KOPT-K1 (cell line): Measurements from ENCODE around the gene ADAMTS17.

Source experiments
- H3K27ac ChIP-seq: fragments of 200-600 bp; sonication (generic); 2 replicates; pipeline ENCODE4 v1.5.1; 2016; ENCODE audit warnings: antibody characterized with exemption, mild to moderate bottlenecking, low read depth, low read length; ENCODE audit not compliant: poor library complexity, severe bottlenecking
- H3K36me3 ChIP-seq: fragments of 200-600 bp; sonication (generic); 2 replicates; pipeline ENCODE4 v1.5.1; 2017; ENCODE audit warnings: antibody characterized with exemption, mild to moderate bottlenecking, low read length, moderate library complexity; ENCODE audit not compliant: insufficient read depth
- H3K9me3 ChIP-seq: fragments of 200-600 bp; sonication (generic); 2 replicates; pipeline ENCODE4 v1.5.1; 2017; ENCODE audit warnings: antibody characterized with exemption, low read length, mild to moderate bottlenecking; ENCODE audit not compliant: insufficient read depth, poor library complexity, severe bottlenecking

The ADAMTS17 gene, protein sequence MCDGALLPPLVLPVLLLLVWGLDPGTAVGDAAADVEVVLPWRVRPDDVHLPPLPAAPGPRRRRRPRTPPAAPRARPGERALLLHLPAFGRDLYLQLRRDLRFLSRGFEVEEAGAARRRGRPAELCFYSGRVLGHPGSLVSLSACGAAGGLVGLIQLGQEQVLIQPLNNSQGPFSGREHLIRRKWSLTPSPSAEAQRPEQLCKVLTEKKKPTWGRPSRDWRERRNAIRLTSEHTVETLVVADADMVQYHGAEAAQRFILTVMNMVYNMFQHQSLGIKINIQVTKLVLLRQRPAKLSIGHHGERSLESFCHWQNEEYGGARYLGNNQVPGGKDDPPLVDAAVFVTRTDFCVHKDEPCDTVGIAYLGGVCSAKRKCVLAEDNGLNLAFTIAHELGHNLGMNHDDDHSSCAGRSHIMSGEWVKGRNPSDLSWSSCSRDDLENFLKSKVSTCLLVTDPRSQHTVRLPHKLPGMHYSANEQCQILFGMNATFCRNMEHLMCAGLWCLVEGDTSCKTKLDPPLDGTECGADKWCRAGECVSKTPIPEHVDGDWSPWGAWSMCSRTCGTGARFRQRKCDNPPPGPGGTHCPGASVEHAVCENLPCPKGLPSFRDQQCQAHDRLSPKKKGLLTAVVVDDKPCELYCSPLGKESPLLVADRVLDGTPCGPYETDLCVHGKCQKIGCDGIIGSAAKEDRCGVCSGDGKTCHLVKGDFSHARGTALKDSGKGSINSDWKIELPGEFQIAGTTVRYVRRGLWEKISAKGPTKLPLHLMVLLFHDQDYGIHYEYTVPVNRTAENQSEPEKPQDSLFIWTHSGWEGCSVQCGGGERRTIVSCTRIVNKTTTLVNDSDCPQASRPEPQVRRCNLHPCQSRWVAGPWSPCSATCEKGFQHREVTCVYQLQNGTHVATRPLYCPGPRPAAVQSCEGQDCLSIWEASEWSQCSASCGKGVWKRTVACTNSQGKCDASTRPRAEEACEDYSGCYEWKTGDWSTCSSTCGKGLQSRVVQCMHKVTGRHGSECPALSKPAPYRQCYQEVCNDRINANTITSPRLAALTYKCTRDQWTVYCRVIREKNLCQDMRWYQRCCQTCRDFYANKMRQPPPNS

DNA sequence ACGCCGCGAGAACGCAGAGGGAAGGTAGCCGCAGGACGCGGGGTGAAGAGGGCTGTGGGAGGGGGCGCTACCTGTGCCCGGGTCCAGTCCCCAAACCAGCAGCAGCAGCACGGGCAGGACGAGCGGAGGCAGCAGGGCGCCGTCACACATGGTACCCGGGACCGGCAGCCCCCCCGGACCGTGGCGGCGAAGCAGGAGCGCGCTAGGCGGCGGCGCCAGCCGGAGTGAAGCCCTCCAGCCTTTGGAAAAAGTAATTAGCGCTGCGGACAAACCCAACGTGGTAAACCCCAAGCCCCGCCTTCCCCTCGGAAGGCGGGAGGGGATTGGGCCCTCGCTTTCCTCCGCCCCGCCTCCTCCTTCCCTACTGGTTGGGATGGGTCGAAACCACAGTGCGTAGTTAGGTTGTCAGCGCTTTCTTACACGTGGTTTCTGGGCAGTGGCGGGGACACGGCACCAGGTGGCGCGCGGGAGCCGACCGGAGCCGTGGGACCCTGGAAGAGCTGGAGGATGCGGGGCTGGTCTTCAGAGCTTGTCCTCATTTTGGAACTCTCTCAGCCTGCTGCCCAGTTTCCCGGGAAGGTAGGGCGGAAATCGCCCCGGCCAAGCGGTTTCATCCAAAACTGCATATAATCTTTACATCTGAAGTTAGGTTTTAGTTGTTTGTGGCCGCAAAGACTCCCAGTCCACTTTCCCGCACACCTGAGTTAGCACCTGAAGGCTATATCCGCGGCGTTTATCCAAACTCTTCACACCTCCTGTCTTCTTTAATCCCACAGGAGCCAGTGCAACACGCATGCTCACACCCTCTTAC, at the start of gene ADAMTS17:
ADAMTS17 (minus strand) TSS at position 226 of the 811 bp plus-strand sequence; CDS start at position 150, 76 bp downstream.
- H3K9me3 ChIP-seq, result no peaks in the 10 kb centered on the region
- H3K27ac ChIP-seq, result no peak within 1 kb of the TSS
- no peaks in the 10 kb centered on the region for H3K36me3 ChIP-seq

DNA sequence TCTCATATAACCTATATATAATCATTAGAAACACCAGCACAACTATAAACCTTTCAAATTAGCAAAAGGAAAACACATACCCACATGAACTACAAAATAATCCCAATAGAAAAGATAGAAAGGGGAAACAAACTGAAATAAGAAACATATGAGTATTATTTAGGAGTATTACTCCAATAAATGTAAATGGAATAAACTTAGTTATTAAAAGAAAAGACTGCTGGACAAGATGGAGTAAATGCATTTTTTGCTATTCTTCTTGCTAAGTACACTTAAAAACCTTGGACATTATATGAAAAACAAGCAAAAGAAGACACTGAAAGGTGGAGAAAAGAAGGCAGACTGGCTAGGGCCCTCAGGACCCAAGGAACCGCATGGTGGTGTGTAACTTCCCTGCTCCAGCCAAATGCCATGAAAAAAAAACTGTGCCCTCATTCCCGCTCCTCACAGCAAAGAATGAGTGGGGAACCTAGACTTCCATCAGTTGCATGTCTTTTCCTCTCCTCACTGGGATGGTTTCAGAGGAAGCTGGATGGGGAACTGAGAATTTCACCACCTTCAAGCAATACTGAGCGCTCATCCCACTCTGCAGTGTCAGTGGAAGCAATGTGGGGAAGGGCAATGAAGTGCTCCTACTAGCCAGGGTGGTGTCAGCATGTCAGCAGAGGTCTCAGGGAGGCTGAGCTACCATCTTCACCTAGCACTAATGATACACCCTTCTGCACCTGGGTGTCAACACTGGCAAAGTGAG, 43.7 kb upstream of the ADAMTS17 start:
- Histone ChIP-seq H3K36me3 (no peaks in the 10 kb centered on the region), H3K27ac (no peak overlapping the region), H3K9me3 (peaks cover 20% of the 10 kb centered on the region)

DNA sequence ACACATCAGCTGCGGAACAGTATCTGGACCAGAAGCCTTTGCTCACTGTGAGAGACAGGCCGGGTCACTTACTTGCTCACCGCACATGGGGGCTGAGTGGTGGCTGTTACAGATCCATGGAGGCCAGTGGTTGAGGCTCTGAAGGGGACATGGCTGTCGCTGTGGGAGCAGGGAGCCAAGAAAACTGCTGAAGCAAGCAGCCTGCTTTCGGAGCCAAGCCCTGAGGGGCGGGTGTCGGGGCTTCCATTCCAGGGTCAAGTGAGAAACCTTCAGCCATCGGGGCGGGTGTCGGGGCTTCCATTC, 42.3 kb upstream of the ADAMTS17 start:
- Histone ChIP-seq H3K36me3 (no peaks in the 10 kb centered on the region), H3K27ac (no peak overlapping the region), H3K9me3 (peaks cover 20% of the 10 kb centered on the region)

DNA sequence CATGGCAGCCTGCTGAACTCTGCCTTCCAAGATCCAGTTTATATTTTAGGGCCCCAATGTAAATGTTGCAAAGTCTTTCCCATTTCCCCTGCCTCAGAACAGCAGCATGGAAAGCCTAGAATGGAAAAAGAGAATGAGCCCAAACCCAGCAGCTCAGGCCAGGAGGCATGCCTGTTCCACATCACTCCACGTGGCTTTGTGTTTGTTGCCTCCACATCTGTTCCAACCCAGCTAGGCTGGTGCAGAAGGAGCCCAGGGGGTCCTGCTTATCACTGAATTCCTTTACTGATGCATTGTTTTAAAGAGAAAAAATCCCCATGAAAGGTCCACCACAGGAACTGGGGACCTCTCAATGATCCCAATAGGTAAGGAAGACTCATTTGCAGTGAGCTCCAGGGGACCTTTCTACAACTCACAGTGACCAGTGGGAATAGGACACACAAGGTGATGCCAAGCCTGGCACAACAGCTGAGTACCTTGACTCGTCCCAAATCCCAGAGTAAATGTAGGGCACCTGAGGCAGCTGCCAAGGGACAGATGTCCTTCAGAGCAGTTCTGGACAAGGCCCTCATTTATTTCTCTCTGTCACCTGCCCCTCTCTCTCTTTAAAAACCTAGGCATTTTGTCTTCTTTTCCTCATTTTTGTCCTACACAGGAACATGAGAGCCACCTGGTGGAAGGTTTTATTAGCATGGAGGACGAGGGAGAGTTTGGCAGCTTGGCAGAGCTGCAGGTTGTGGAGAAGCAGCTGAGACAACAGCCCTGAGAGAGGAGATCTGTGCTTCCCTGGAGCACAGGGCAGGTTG, 41.7 kb upstream of the ADAMTS17 start:
- no peaks in the 10 kb centered on the region for H3K36me3 ChIP-seq
- H3K9me3 ChIP-seq, result peaks cover 20% of the 10 kb centered on the region
- H3K27ac ChIP-seq, result no peak overlapping the region

DNA sequence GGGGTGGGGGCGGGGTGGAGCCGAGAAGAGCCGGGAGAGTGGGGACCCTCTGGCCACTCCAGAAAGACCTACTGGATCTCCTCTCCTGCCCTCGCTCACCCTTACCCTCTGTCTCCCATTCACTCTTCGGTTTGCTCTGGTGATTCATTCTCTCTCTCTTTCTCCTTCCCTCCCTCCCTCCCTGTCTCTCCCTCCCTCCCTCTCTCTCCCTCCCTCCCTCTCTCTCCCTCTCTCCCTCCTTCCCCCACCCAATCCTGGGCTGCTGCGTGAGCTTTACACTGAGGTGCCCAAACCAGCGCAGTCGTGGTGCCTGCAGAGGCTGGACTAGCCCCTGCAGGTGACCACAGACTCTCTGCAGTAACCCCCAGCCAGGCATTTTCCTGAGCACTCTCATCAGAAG, 32.2 kb upstream of the ADAMTS17 start:
- H3K9me3 ChIP-seq, result no peaks in the 10 kb centered on the region
- no peaks in the 10 kb centered on the region for H3K36me3 ChIP-seq
- H3K27ac ChIP-seq, result no peak overlapping the region

DNA sequence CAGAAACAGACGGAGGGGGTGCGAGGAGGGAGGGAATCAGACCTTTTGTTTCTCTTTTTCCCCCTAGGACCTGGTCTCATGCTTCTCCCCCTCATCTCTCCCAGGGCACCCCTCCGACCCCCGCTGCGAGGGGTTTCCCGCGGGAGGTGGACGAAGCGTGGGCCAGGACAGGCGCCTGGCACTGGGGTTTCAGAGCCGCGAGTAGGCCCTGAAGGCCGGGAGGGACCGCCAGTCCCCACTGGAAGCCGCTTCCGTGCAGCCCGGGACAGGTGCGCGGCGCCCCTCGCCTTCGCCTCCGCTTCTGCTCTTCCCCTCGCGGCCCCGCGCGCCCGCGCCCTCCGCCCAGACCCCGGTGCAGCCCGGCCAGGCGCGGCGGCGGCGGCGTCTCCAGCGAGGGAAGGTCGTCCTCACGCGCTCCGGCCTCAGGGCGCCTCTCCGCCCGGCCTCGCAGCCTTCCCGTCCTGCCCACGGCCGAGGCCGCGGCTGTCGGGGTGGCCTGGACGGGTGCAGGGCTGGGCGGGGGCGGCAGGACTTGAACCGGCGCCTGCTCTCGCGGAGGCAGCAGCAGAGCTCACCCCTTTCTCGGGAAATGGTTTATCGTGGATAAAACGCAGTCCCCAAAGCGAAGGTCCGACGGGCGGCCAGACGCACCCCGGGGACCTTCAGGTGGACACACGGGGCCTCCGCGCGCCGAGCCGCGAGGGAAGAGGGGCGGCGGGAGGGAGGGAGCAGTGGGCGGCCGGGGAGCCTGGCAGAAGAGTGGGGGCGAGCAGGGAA, 31.5 kb upstream of the ADAMTS17 start:
- no peaks in the 10 kb centered on the region for H3K9me3 ChIP-seq
- no peak overlapping the region for H3K27ac ChIP-seq
- H3K36me3 ChIP-seq, result no peaks in the 10 kb centered on the region

DNA sequence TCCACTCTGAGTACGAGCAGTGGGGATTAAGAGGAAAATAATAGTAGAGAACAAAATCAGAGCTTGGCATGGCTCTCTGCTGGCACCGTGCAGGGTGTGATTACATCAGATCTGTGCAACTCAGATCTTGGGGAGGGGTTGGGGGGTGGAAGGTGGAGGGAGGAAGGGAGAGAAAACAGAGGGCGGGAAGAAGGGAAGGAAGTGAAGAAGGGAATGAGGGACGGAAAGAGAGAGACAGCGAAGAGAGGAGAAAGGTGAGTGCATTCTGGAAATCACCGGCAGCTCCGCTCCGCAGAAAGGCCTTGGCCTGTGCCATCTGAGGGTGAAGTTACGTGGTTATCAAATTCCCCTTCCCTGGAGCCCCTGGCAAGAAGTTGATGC, 31.0 kb upstream of the ADAMTS17 start:
- Histone ChIP-seq H3K36me3 (no peaks in the 10 kb centered on the region), H3K9me3 (no peaks in the 10 kb centered on the region), H3K27ac (no peak overlapping the region)

DNA sequence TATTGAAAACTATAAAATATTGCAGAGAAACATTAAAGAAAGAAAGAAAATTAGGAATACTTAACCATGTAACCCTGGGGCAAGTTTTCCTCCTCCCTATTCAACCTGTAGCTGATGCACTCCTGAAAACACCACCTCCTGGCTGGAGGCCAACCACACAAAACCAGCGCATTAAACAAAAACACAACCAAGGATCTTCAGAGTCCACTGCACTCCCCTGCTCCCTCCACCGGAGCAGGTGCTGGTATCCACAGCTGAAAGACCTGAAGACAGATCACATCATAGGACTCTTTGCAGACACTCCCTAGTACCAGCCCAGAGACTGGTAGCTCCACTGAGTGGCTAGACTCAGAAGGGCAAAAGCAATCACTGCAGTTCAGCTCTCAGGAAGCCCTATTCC, 13.6 kb upstream of the ADAMTS17 start:
- Histone ChIP-seq H3K9me3 (no peaks in the 10 kb centered on the region), H3K36me3 (no peaks in the 10 kb centered on the region), H3K27ac (no peak overlapping the region)

DNA sequence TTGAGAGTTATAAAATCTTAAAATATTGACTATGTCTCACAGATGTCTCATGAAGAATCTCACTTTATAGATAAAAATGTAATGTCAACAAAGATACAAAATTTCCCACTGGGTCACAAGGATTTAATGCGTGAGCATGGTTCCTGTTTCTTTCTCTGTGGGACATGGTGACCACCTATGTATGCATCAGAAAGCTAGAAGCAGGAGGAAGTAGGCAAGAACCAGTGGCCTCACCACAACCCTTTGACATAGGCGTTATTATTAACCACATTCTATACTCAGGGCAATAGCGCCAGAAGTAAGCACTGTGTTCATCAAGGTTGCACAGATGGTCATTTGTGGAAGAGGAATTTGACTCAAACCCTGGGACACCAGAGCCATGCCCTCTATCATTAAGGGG, 11.7 kb upstream of the ADAMTS17 start:
- H3K27ac ChIP-seq, result no peak overlapping the region
- H3K9me3 ChIP-seq, result no peaks in the 10 kb centered on the region

DNA sequence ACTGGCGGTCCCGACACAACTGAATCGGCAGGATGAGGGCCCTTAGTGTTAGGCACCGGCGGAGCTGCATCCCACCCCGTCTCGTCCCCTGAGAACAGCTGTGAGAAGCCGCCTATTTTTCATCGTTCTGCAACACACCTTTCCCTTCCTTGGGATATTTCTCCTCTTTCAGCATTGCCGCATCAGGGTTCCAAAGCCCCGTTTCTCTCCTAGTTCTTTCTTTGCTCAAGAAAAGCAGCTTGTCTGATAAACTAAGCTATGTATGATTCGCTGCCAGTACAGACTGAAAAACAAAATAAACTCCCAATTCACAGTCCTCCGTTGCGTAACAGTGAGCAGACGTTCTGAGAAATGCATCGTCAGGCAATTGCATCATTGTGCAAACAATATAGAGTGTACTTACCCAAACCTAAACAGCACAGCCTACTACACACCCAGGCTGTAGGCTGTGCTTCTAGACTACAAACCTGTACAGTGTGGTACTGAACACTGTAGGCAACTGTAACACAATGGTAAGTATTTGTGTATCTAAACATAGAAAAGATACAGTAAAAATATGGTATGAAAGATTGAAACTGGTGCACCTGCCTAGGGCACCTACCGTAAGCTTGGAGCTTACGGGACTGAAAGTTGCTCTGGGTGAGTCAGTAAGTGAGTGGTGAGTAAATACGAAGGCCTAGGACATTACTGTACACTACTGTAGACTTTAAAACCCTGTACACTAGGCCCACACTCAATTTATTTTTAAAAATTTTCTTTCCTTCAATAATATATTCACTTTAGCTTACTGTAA, 8.9 kb upstream of the ADAMTS17 start:
- H3K9me3 ChIP-seq, result no peaks in the 10 kb centered on the region
- H3K36me3 ChIP-seq, result no peaks in the 10 kb centered on the region
- no peak overlapping the region for H3K27ac ChIP-seq

More for the DNA sequence above, 11.7 kb upstream of the ADAMTS17 start:
- no peaks in the 10 kb centered on the region for H3K36me3 ChIP-seq

DNA sequence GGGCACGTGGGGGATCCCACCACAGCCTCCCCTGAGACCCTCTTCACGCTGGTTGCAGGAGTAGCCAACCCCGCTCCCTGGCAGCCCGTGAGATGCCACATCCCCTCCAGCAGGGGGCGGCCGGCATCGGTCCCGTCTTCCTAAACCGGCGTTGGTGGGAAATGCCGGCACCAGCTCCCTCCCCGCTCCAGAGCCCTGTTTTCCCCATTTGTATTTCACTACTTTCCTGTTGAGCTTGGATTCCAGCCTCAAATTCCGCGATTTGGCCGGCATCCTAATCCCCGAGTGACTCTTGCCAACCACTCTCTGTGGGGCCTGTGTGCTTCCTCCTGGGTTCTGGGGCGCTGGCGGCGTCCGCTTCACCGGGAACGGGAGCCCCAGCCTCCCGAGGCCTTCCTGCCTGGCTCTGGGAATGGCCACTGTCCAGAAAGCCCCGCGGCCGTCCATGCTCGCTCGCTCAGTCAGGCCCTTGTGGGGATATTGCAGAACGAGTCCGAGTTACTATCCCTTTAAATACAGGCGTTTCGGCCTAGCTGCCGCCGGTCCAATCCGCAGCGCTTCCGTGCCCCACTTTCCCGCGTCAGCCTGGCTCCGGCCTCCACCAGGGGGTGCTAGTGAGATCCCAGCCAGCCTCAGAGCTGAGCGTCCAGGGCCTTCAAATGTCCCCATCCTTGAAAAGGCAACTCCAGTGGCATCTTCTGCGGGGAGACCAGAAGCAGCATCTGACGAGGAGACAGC, 8.1 kb upstream of the ADAMTS17 start:
- no peaks in the 10 kb centered on the region for H3K9me3 ChIP-seq
- peak overlapping the region; percentile 66 for H3K27ac ChIP-seq
- H3K36me3 ChIP-seq, result no peaks in the 10 kb centered on the region

DNA sequence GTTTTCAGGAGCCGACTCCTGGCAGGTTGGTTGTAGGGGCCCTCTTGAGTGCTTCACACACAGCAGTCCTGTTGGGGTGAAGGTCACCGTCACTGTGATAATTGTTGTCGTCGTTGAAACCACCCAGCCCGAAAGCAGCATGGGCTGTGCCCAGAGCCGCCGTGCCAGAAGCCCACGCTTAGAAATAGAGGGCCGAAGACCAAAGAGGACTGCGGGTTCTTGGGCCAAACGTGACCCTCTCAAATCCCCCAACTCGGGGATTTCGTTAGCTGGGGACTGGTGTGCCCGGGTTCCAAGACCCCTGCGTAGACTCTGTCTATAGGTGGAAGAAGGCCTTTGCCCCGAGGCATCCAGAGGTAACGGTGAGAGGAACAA, 7.5 kb upstream of the ADAMTS17 start:
- H3K36me3 ChIP-seq, result no peaks in the 10 kb centered on the region
- H3K9me3 ChIP-seq, result no peaks in the 10 kb centered on the region
- no peak overlapping the region for H3K27ac ChIP-seq
